Adipocyte (in vitro differentiated cells): ENCODE data around the gene ATRNL1.
A peak's percentile ranks its signal among the peaks of the same experiment; 100 is the strongest.
"Not testable (repeated sequence)": the region's sequence is repeated elsewhere in the genome, so short reads cannot be mapped to it uniquely, and the experiment has no call there.

ENCODE experiments used
- DNase-seq: peaks from one replicate; pipeline ENCODE4 v3.0.0-alpha.2; 2015; ENCODE audit warnings: low read depth
- H3K27me3 ChIP-seq: replicated peaks from 2 replicates; pipeline ENCODE4 v1.7.0; 2013; ENCODE audit warnings: mild to moderate bottlenecking, low read length, moderate library complexity; ENCODE audit not compliant: control insufficient read depth, insufficient read depth
- H3K36me3 ChIP-seq: 2 replicates; pipeline ENCODE4 v1.7.0; 2013; ENCODE audit warnings: low read length, mild to moderate bottlenecking, moderate library complexity; ENCODE audit not compliant: control insufficient read depth, insufficient read depth, severe bottlenecking
- H3K4me1 ChIP-seq: 2 replicates; pipeline ENCODE4 v1.7.0; 2013; ENCODE audit warnings: mild to moderate bottlenecking, low read length, moderate library complexity; ENCODE audit not compliant: control insufficient read depth, insufficient read depth
- H3K4me3 ChIP-seq: 2 replicates; pipeline ENCODE4 v1.7.0; 2013; ENCODE audit warnings: mild to moderate bottlenecking, low read length, moderate library complexity
- H3K9ac ChIP-seq: 2 replicates; pipeline ENCODE4 v1.7.0; 2013; ENCODE audit warnings: mild to moderate bottlenecking, low read length, moderate library complexity
- H3K9me3 ChIP-seq: 2 replicates; pipeline ENCODE4 v1.7.0; 2013; ENCODE audit warnings: mild to moderate bottlenecking, low read length, moderate library complexity; ENCODE audit not compliant: control insufficient read depth

ATRNL1 gene

GRCh38 chr10:115818012-115818411 is 724.8 kb downstream of the ATRNL1 start:
- peaks cover 17% of the 10 kb centered on the region for H3K4me1 ChIP-seq
- peak overlapping the region; percentile 22 for H3K9ac ChIP-seq
- no peaks in the 10 kb centered on the region for H3K36me3 ChIP-seq
- peaks cover 3% of the 10 kb centered on the region for H3K9me3 ChIP-seq
- peak; percentile 55 for DNase-seq
- no peaks in the 10 kb centered on the region for H3K27me3 ChIP-seq
- H3K4me3 ChIP-seq = peak overlapping the region; percentile 51

GRCh38 chr10:115826396-115826795 is 733.2 kb downstream of the ATRNL1 start:
- no peaks in the 10 kb centered on the region for H3K9me3 ChIP-seq
- H3K4me3 ChIP-seq = no peak overlapping the region
- peaks cover 34% of the 10 kb centered on the region for H3K4me1 ChIP-seq
- no peaks in the 10 kb centered on the region for H3K36me3 ChIP-seq
- H3K27me3 ChIP-seq = no peaks in the 10 kb centered on the region
- DNase-seq = no peak
- H3K9ac ChIP-seq = no peak overlapping the region

- H3K4me3 ChIP-seq = peak overlapping the region; percentile 9
- peak; percentile 22 for DNase-seq
Measured at GRCh38 chr10:115827231-115828009, 734.3 kb downstream of the ATRNL1 start.

GRCh38 chr10:115828182-115828581 is 735.0 kb downstream of the ATRNL1 start:
- not testable (repeated sequence) for H3K9me3 ChIP-seq, H3K27me3 ChIP-seq, H3K36me3 ChIP-seq, H3K9ac ChIP-seq, H3K4me3 ChIP-seq, DNase-seq
- peaks cover 34% of the 10 kb centered on the region for H3K4me1 ChIP-seq

More at GRCh38 chr10:115827231-115828009, 734.3 kb downstream of the ATRNL1 start:
- H3K9me3 ChIP-seq = no peaks in the 10 kb centered on the region
- peaks cover 34% of the 10 kb centered on the region for H3K4me1 ChIP-seq
- H3K36me3 ChIP-seq = no peaks in the 10 kb centered on the region
- no peaks in the 10 kb centered on the region for H3K27me3 ChIP-seq
- H3K9ac ChIP-seq = no peak overlapping the region

GRCh38 chr10:115829521-115830205 is 736.5 kb downstream of the ATRNL1 start:
- H3K4me1 ChIP-seq = peaks cover 34% of the 10 kb centered on the region
- no peaks in the 10 kb centered on the region for H3K9me3 ChIP-seq
- H3K36me3 ChIP-seq = no peaks in the 10 kb centered on the region
- no peak overlapping the region for H3K9ac ChIP-seq
- DNase-seq = peak; percentile 78
- no peak overlapping the region for H3K4me3 ChIP-seq
- no peaks in the 10 kb centered on the region for H3K27me3 ChIP-seq

GRCh38 chr10:115830265-115830970 is 737.3 kb downstream of the ATRNL1 start:
- no peaks in the 10 kb centered on the region for H3K27me3 ChIP-seq
- H3K9me3 ChIP-seq = no peaks in the 10 kb centered on the region
- no peak overlapping the region for H3K4me3 ChIP-seq
- peaks cover 34% of the 10 kb centered on the region for H3K4me1 ChIP-seq
- H3K36me3 ChIP-seq = no peaks in the 10 kb centered on the region
- H3K9ac ChIP-seq = no peak overlapping the region
- DNase-seq = peak; percentile 22

- Histone ChIP-seq H3K9me3 (no peaks in the 10 kb centered on the region), H3K27me3 (no peaks in the 10 kb centered on the region), H3K9ac (no peak overlapping the region), H3K4me1 (peaks cover 34% of the 10 kb centered on the region), H3K4me3 (no peak overlapping the region), H3K36me3 (no peaks in the 10 kb centered on the region)
- DNase-seq = no peak
Measured at GRCh38 chr10:115831016-115831415, 737.9 kb downstream of the ATRNL1 start.

- Histone ChIP-seq H3K4me3 (no peak overlapping the region), H3K36me3 (no peaks in the 10 kb centered on the region), H3K9ac (no peak overlapping the region), H3K9me3 (no peaks in the 10 kb centered on the region), H3K4me1 (peaks cover 27% of the 10 kb centered on the region), H3K27me3 (no peaks in the 10 kb centered on the region)
- DNase-seq = no peak
Measured at GRCh38 chr10:115833119-115833518, 740.0 kb downstream of the ATRNL1 start.

GRCh38 chr10:115844591-115844990 is 751.4 kb downstream of the ATRNL1 start:
- no peak overlapping the region for H3K4me3 ChIP-seq
- peak; percentile 17 for DNase-seq

GRCh38 chr10:115845921-115846320 is 752.8 kb downstream of the ATRNL1 start:
- peaks cover 22% of the 10 kb centered on the region for H3K4me1 ChIP-seq
- no peaks in the 10 kb centered on the region for H3K27me3 ChIP-seq
- DNase-seq = peak; percentile 58
- no peaks in the 10 kb centered on the region for H3K9me3 ChIP-seq
- no peak overlapping the region for H3K9ac ChIP-seq
- no peaks in the 10 kb centered on the region for H3K36me3 ChIP-seq
- no peak overlapping the region for H3K4me3 ChIP-seq

More at GRCh38 chr10:115844591-115844990, 751.4 kb downstream of the ATRNL1 start:
- Histone ChIP-seq H3K9me3 (no peaks in the 10 kb centered on the region), H3K4me1 (peaks cover 22% of the 10 kb centered on the region), H3K27me3 (no peaks in the 10 kb centered on the region), H3K9ac (no peak overlapping the region), H3K36me3 (no peaks in the 10 kb centered on the region)

GRCh38 chr10:115846528-115846927 is 753.4 kb downstream of the ATRNL1 start:
- Histone ChIP-seq H3K4me3 (no peak overlapping the region), H3K4me1 (peaks cover 22% of the 10 kb centered on the region), H3K27me3 (no peaks in the 10 kb centered on the region), H3K9ac (no peak overlapping the region), H3K9me3 (no peaks in the 10 kb centered on the region), H3K36me3 (no peaks in the 10 kb centered on the region)
- DNase-seq = no peak
